OCI-LY1 (cell line): ENCODE data around the gene ATXN7L1.

Source experiments
- CTCF ChIP-seq: fragments of 200-600 bp; sonication (generic), shearing (Covaris generic); IDR thresholded peaks from 2 replicates; pipeline ENCODE4 v1.5.1; 2017; ENCODE audit warnings: mild to moderate bottlenecking, antibody characterized with exemption, low read length, moderate library complexity, mixed read lengths
- EZH2 ChIP-seq: fragments of 200-600 bp; sonication (generic), shearing (Covaris generic); IDR thresholded peaks from 2 replicates; pipeline ENCODE4 v1.8.0; 2017; ENCODE audit warnings: borderline replicate concordance, mixed run types, mild to moderate bottlenecking, antibody characterized with exemption, low read length, moderate library complexity, mixed read lengths

DNA sequence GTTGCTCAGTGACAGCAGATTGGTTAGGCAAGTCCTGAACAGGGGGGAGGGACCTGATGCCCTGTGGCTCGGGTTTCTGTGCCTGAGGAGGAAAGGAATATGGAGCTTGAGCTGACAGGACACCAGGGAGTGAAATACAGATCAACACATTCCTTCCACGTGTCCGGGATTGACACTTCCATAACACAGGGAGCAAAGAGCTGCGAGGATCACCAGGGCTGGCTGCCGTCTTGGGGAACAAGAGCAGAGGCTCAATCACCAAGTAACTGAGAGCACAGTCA is 258.4 kb downstream of the ATXN7L1 start:
- no peak for TF ChIP-seq CTCF
- TF ChIP-seq EZH2, result no peak
